ENCODE data around the gene BBS9.

Gene BBS9

DNA sequence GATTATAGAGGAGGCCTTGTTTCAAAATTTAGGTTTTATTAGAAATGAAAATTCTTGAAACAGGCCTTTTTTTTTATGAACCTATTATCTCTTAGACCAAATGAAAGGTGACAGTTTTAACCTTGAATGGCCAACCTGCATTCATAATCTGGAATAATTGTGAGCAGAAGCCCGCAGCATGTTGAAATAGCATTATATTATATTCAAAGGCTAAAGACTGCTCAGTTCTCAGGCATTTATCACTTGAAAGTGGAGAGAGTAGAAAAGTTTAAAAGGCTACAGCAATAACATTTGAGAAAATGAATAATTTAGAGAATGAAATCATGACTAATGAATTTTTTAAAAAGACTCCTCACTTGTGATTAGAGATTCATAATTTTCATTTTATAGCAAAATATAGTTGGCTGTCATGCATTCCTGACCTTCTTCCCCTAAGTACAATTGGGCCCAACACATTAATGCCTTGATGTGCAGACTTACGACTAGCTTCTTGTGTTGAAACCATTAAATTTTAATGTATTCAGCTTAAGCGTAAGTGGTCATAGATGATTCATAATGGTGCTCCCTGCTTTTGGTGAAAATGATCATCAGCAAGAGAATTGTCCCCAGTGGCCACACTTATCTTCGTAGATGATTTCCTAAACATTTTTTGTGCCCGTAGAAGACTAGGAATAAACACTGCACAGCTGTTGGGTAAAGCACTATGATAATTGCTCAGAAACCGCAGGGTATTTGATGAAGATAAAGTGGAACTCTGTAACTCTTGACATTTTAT lies 429.4 kb downstream of the BBS9 start:
- no peak overlapping the region for H3K27ac ChIP-seq
- TF ChIP-seq CTCF (IDR thresholded peaks at IDR 0.05): no peak
- TF ChIP-seq ZFX (IDR thresholded peaks at IDR 0.05; ENCODE audit: borderline replicate concordance): no peak

DNA sequence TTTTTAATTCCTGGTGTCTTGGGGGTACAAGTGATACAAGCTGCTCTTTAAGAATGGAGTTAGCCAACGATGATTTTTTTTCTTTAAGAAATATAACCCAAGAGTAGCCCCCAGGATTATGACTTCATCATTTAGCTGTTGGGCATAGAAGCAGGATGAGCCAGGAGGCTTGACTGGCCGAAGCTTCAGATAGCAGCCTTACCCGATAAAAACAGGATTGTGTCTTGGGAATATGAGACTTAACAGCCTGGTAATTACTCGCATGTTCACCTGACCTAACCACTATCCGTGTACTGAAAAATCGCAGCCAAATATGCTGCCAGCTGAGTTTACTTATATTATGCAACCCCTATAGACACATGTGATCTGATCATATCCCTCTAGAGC lies 430.0 kb downstream of the BBS9 start:
- no peak overlapping the region for H3K27ac ChIP-seq
- TF ChIP-seq CTCF (IDR thresholded peaks at IDR 0.05) (no peak), ZFX (IDR thresholded peaks at IDR 0.05; ENCODE audit: borderline replicate concordance) (no peak)

GRCh38 chr7:33562996-33563395 lies 433.6 kb downstream of the BBS9 start:
- TF ChIP-seq ZFX (IDR thresholded peaks at IDR 0.05; ENCODE audit: borderline replicate concordance) (no peak), CTCF (IDR thresholded peaks at IDR 0.05) (no peak)
- H3K27ac ChIP-seq: no peak overlapping the region

DNA sequence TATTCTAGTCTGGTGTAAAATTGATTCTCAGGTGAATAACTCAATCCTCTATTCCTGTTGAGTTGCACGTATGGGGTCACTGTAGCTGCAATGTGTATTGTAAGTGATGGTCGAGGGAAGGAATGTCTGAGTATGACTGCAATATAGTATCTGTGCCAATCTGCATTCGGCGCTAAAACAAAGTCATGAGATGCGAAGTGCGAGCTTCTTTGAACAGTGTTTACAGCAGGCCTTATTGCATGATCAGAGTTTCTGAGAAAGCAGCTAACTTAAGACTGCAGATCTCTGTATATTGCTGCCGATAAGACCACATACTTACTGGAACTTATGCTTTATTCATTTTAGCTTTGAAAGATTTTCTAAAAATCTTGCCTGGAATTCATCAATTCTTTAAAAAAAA lies 434.3 kb downstream of the BBS9 start:
- TF ChIP-seq CTCF (IDR thresholded peaks at IDR 0.05) (no peak), ZFX (IDR thresholded peaks at IDR 0.05; ENCODE audit: borderline replicate concordance) (no peak)
- H3K27ac ChIP-seq: no peak overlapping the region

DNA sequence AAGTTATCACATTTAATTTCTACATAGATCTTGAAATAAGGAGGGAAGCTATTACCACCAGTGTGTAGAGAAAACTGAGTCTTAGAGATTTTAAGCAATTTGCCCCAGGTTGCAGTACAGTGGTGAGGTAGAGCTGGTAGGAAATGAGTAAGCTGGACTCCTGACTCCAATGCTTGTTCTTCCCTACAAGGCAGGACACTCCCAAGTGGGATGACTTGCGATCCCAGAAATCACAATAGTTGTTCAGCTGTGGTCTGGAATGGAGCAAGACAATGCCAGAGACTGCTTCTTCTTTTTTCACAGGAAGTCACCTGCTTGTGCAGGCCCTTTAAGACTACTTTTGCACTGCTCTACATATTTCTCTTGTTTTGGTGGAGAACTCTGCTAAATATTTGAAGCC lies 448.8 kb downstream of the BBS9 start:
- TF ChIP-seq ZFX (IDR thresholded peaks at IDR 0.05; ENCODE audit: borderline replicate concordance) (no peak), CTCF (IDR thresholded peaks at IDR 0.05) (no peak)
- H3K27ac ChIP-seq: no peak overlapping the region

DNA sequence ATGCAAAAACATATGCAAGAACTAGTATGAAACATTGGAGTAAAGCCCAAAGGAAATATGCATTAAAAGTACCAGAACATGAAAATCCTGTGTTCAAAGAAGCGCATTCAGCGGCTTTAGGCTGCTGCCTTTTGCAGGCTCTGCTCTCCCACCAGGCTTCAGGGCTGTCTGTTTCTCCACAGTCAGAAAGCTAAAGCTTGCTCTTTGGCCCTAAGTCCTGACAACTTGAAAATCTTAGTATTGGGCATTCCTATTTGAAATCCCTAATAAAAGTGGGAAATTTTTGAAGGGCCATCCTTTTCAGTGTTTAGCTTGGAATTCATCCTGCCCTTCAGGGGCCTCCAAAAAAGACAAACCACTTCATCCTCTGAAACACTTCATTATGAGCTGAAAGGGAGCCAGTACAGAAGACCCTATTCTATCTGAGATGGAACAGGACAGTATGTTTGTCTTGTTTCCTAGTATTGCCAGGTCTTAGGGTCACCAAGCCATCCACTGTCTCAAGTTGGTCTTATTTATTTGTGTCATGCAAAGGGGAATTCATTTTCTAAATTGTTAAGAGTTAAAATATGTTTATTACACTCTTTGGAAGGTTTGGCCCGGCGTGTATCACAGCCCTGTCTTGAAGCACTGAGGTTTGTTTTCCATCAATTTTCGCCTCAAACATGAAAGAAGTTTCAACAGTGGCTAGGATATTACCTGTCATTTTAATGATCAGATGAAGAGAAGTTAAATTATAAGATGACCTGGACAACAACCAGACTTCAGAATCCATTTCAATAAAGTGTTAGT lies 449.7 kb downstream of the BBS9 start:
- no peak for TF ChIP-seq ZFX (IDR thresholded peaks at IDR 0.05; ENCODE audit: borderline replicate concordance)
- no peak for TF ChIP-seq CTCF (IDR thresholded peaks at IDR 0.05)
- no peak overlapping the region for H3K27ac ChIP-seq

DNA sequence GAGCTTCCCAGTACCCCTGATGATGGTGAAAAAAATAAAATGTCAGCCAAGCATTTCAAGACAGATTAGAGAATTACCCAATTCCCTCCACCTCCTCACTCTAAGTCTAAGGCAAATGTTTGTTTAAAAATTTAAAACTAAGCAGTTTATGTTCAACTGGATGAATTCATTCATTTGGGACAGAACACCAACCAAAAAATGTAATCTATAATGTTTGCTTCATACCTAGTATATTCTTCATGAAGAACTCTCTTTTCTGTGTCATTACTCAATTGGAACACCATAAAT lies 450.3 kb downstream of the BBS9 start:
- no peak overlapping the region for H3K27ac ChIP-seq
- TF ChIP-seq ZFX (IDR thresholded peaks at IDR 0.05; ENCODE audit: borderline replicate concordance) (no peak), CTCF (IDR thresholded peaks at IDR 0.05) (no peak)
